Measurements from ENCODE around the gene ZHX3.

- TF ChIP-seq, protein P1, sequence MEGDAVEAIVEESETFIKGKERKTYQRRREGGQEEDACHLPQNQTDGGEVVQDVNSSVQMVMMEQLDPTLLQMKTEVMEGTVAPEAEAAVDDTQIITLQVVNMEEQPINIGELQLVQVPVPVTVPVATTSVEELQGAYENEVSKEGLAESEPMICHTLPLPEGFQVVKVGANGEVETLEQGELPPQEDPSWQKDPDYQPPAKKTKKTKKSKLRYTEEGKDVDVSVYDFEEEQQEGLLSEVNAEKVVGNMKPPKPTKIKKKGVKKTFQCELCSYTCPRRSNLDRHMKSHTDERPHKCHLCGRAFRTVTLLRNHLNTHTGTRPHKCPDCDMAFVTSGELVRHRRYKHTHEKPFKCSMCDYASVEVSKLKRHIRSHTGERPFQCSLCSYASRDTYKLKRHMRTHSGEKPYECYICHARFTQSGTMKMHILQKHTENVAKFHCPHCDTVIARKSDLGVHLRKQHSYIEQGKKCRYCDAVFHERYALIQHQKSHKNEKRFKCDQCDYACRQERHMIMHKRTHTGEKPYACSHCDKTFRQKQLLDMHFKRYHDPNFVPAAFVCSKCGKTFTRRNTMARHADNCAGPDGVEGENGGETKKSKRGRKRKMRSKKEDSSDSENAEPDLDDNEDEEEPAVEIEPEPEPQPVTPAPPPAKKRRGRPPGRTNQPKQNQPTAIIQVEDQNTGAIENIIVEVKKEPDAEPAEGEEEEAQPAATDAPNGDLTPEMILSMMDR (IDR thresholded peaks at IDR 0.05) = no peak
- no peak for TF ChIP-seq EZH2 (IDR thresholded peaks at IDR 0.05; ENCODE audit: borderline replicate concordance, insufficient read depth, low read depth, low read length, poor library complexity, severe bottlenecking)
Measured at GRCh38 chr20:41242807-41243206, 74.7 kb downstream of the ZHX3 start.

Measured in B cell (primary cell).